ENCODE data around the gene EYA4. TPM values are rescaled to one million over a fixed set of nuclear protein-coding genes. Genes with fewer than 3 reads are reported as not detected.

The EYA4 gene
- total RNA-seq, 1 experiment from 2014 or later = 0.24 TPM

DNA sequence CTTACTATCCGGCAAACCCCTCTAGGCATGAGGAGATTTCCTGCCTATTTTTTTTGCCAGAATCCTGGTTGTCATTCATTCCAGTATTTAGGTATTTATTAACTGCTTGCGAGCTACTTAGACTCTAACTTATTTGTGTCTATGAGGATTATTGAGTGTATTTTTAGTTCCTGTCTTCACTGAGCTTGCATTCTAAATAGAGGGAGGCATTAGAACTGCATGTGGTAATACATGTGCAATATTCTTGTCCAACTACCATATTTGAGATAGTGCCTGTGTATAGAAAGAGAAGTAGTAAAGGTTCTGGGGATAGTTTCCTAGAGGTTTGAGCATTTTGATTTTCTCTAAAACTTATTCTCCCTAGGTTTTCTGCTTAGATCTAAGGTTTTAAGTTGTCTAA is 308.9 kb downstream of the EYA4 start:
- no peak overlapping the region for H3K4me3 Mint-ChIP-seq
- no peak for DNase-seq (ENCODE audit: low spot score)
- no peak for TF ChIP-seq NR3C1 (CRISPR knock-in tag; conservative IDR thresholded peaks at IDR 0.05; ENCODE audit: low read depth)
- TF ChIP-seq, protein P1, sequence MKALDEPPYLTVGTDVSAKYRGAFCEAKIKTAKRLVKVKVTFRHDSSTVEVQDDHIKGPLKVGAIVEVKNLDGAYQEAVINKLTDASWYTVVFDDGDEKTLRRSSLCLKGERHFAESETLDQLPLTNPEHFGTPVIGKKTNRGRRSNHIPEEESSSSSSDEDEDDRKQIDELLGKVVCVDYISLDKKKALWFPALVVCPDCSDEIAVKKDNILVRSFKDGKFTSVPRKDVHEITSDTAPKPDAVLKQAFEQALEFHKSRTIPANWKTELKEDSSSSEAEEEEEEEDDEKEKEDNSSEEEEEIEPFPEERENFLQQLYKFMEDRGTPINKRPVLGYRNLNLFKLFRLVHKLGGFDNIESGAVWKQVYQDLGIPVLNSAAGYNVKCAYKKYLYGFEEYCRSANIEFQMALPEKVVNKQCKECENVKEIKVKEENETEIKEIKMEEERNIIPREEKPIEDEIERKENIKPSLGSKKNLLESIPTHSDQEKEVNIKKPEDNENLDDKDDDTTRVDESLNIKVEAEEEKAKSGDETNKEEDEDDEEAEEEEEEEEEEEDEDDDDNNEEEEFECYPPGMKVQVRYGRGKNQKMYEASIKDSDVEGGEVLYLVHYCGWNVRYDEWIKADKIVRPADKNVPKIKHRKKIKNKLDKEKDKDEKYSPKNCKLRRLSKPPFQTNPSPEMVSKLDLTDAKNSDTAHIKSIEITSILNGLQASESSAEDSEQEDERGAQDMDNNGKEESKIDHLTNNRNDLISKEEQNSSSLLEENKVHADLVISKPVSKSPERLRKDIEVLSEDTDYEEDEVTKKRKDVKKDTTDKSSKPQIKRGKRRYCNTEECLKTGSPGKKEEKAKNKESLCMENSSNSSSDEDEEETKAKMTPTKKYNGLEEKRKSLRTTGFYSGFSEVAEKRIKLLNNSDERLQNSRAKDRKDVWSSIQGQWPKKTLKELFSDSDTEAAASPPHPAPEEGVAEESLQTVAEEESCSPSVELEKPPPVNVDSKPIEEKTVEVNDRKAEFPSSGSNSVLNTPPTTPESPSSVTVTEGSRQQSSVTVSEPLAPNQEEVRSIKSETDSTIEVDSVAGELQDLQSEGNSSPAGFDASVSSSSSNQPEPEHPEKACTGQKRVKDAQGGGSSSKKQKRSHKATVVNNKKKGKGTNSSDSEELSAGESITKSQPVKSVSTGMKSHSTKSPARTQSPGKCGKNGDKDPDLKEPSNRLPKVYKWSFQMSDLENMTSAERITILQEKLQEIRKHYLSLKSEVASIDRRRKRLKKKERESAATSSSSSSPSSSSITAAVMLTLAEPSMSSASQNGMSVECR (CRISPR knock-in tag; IDR thresholded peaks at IDR 0.05; ENCODE audit: borderline replicate concordance) = no peak
- TF ChIP-seq, protein P2, sequence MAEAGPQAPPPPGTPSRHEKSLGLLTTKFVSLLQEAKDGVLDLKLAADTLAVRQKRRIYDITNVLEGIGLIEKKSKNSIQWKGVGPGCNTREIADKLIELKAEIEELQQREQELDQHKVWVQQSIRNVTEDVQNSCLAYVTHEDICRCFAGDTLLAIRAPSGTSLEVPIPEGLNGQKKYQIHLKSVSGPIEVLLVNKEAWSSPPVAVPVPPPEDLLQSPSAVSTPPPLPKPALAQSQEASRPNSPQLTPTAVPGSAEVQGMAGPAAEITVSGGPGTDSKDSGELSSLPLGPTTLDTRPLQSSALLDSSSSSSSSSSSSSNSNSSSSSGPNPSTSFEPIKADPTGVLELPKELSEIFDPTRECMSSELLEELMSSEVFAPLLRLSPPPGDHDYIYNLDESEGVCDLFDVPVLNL (CRISPR knock-in tag; IDR thresholded peaks at IDR 0.05; ENCODE audit: borderline replicate concordance, low read depth) = no peak
- TF ChIP-seq FOXJ3 (CRISPR knock-in tag; IDR thresholded peaks at IDR 0.05; ENCODE audit: borderline replicate concordance) = no peak
- TF ChIP-seq NFATC4 (CRISPR knock-in tag; IDR thresholded peaks at IDR 0.05) = no peak
- TF ChIP-seq FOXP1 (CRISPR knock-in tag; IDR thresholded peaks at IDR 0.05; ENCODE audit: borderline replicate concordance) = no peak
- no peak for TF ChIP-seq NFE2L1 (CRISPR knock-in tag; IDR thresholded peaks at IDR 0.05)
- TF ChIP-seq CREB1 (CRISPR knock-in tag; IDR thresholded peaks at IDR 0.05) = no peak
- TF ChIP-seq, protein P3, sequence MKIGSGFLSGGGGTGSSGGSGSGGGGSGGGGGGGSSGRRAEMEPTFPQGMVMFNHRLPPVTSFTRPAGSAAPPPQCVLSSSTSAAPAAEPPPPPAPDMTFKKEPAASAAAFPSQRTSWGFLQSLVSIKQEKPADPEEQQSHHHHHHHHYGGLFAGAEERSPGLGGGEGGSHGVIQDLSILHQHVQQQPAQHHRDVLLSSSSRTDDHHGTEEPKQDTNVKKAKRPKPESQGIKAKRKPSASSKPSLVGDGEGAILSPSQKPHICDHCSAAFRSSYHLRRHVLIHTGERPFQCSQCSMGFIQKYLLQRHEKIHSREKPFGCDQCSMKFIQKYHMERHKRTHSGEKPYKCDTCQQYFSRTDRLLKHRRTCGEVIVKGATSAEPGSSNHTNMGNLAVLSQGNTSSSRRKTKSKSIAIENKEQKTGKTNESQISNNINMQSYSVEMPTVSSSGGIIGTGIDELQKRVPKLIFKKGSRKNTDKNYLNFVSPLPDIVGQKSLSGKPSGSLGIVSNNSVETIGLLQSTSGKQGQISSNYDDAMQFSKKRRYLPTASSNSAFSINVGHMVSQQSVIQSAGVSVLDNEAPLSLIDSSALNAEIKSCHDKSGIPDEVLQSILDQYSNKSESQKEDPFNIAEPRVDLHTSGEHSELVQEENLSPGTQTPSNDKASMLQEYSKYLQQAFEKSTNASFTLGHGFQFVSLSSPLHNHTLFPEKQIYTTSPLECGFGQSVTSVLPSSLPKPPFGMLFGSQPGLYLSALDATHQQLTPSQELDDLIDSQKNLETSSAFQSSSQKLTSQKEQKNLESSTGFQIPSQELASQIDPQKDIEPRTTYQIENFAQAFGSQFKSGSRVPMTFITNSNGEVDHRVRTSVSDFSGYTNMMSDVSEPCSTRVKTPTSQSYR (CRISPR knock-in tag; IDR thresholded peaks at IDR 0.05) = no peak
- TF ChIP-seq, protein P4, sequence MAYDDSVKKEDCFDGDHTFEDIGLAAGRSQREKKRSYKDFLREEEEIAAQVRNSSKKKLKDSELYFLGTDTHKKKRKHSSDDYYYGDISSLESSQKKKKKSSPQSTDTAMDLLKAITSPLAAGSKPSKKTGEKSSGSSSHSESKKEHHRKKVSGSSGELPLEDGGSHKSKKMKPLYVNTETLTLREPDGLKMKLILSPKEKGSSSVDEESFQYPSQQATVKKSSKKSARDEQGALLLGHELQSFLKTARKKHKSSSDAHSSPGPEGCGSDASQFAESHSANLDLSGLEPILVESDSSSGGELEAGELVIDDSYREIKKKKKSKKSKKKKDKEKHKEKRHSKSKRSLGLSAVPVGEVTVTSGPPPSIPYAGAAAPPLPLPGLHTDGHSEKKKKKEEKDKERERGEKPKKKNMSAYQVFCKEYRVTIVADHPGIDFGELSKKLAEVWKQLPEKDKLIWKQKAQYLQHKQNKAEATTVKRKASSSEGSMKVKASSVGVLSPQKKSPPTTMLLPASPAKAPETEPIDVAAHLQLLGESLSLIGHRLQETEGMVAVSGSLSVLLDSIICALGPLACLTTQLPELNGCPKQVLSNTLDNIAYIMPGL (CRISPR knock-in tag; IDR thresholded peaks at IDR 0.05) = no peak
- TF ChIP-seq ELF4 (CRISPR knock-in tag; IDR thresholded peaks at IDR 0.05; ENCODE audit: low read depth) = no peak
- ChIA-PET POLR2A (no interaction called here), CTCF (interaction anchor here (0.7 to 1.4 kb wide), 6 partner anchors 95 to 732 kb away, joined by 3 to 5 read pairs (median 3); no protein-coding TSS in a partner anchor)
- H3K27ac Mint-ChIP-seq = no peak overlapping the region
- no peaks in the 10 kb centered on the region for H3K9me3 Mint-ChIP-seq
- no peaks in the 10 kb centered on the region for H3K27me3 Mint-ChIP-seq (ENCODE audit: low read depth)
- no peaks in the 10 kb centered on the region for H3K36me3 Mint-ChIP-seq
- peaks cover 25% of the 10 kb centered on the region for H3K4me1 Mint-ChIP-seq
- no peak for ATAC-seq

DNA sequence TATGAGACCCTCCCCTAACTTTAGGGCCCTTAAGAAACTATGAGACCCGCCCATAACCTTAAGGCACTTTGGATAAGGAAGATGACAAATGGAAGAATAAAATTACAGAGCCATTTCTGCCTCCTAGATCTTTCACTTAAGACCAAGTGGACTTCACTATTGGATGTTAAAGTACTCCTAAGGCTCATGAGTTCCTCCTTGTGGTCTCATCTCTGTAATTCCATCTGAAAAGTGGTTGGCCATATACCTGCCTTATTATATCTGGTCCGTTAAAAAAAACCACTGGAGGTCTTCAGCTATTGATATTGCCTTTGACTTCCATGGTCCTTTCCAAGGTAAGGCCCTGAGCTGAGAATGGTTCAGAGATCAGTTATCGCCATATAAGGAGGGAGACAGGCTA is 310.3 kb downstream of the EYA4 start:
- Mint-ChIP-seq H3K4me1 (peaks cover 25% of the 10 kb centered on the region), H3K4me3 (no peak overlapping the region), H3K27ac (no peak overlapping the region), H3K9me3 (no peaks in the 10 kb centered on the region), H3K27me3 (ENCODE audit: low read depth) (no peaks in the 10 kb centered on the region), H3K36me3 (no peaks in the 10 kb centered on the region)
- ATAC-seq (no peak), DNase-seq (ENCODE audit: low spot score) (no peak)
- ChIA-PET POLR2A (no interaction called here), CTCF (interaction anchor here (1.0 to 2.3 kb wide), 5 partner anchors 10 to 588 kb away, joined by 3 to 7 read pairs (median 5); no protein-coding TSS in a partner anchor)
- TF ChIP-seq, protein P5, sequence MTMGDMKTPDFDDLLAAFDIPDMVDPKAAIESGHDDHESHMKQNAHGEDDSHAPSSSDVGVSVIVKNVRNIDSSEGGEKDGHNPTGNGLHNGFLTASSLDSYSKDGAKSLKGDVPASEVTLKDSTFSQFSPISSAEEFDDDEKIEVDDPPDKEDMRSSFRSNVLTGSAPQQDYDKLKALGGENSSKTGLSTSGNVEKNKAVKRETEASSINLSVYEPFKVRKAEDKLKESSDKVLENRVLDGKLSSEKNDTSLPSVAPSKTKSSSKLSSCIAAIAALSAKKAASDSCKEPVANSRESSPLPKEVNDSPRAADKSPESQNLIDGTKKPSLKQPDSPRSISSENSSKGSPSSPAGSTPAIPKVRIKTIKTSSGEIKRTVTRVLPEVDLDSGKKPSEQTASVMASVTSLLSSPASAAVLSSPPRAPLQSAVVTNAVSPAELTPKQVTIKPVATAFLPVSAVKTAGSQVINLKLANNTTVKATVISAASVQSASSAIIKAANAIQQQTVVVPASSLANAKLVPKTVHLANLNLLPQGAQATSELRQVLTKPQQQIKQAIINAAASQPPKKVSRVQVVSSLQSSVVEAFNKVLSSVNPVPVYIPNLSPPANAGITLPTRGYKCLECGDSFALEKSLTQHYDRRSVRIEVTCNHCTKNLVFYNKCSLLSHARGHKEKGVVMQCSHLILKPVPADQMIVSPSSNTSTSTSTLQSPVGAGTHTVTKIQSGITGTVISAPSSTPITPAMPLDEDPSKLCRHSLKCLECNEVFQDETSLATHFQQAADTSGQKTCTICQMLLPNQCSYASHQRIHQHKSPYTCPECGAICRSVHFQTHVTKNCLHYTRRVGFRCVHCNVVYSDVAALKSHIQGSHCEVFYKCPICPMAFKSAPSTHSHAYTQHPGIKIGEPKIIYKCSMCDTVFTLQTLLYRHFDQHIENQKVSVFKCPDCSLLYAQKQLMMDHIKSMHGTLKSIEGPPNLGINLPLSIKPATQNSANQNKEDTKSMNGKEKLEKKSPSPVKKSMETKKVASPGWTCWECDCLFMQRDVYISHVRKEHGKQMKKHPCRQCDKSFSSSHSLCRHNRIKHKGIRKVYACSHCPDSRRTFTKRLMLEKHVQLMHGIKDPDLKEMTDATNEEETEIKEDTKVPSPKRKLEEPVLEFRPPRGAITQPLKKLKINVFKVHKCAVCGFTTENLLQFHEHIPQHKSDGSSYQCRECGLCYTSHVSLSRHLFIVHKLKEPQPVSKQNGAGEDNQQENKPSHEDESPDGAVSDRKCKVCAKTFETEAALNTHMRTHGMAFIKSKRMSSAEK (CRISPR knock-in tag; IDR thresholded peaks at IDR 0.05; ENCODE audit: borderline replicate concordance) = no peak
- no peak for TF ChIP-seq CREB1 (CRISPR knock-in tag; IDR thresholded peaks at IDR 0.05)
- TF ChIP-seq NR2C2 (CRISPR knock-in tag; IDR thresholded peaks at IDR 0.05) = no peak
- no peak for TF ChIP-seq ZNF219 (CRISPR knock-in tag; IDR thresholded peaks at IDR 0.05; ENCODE audit: borderline replicate concordance)
- TF ChIP-seq ZNF121 (CRISPR knock-in tag; IDR thresholded peaks at IDR 0.05) = no peak
- TF ChIP-seq, protein P6, sequence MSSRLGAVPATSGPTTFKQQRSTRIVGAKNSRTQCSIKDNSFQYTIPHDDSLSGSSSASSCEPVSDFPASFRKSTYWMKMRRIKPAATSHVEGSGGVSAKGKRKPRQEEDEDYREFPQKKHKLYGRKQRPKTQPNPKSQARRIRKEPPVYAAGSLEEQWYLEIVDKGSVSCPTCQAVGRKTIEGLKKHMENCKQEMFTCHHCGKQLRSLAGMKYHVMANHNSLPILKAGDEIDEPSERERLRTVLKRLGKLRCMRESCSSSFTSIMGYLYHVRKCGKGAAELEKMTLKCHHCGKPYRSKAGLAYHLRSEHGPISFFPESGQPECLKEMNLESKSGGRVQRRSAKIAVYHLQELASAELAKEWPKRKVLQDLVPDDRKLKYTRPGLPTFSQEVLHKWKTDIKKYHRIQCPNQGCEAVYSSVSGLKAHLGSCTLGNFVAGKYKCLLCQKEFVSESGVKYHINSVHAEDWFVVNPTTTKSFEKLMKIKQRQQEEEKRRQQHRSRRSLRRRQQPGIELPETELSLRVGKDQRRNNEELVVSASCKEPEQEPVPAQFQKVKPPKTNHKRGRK (CRISPR knock-in tag; IDR thresholded peaks at IDR 0.05; ENCODE audit: borderline replicate concordance) = no peak
- no peak for TF ChIP-seq IRF2 (CRISPR knock-in tag; IDR thresholded peaks at IDR 0.05; ENCODE audit: borderline replicate concordance, low read depth)
